GM08714 (cell line): ENCODE results near the gene SIGMAR1.
A peak's percentile ranks its signal among the peaks of the same experiment; 100 is the strongest.
"Not testable (repeated sequence)": the region's sequence is repeated elsewhere in the genome, so short reads cannot be mapped to it uniquely, and the experiment has no call there.

Experiments used
- H3K4me3 ChIP-seq: fragments of 200-500 bp; sonication (Bioruptor generic); 2 replicates; pipeline ENCODE4 v1.5.1; 2014; ENCODE audit warnings: mild to moderate bottlenecking, low read length, inconsistent platforms
- ZNF274 ChIP-seq: IDR thresholded peaks from 2 replicates; pipeline ENCODE4 v1.6.1; 2012; ENCODE audit warnings: mild to moderate bottlenecking, low read depth, low read length

SIGMAR1 gene

GRCh38 chr9:34650816-34651215 is 13.2 kb upstream of the SIGMAR1 start:
- no peak for TF ChIP-seq ZNF274
- no peak overlapping the region for H3K4me3 ChIP-seq

- no peak for TF ChIP-seq ZNF274
- no peak overlapping the region for H3K4me3 ChIP-seq
Observed at GRCh38 chr9:34648673-34649072, 11.1 kb upstream of the SIGMAR1 start.

- peak overlapping the region; percentile 68; the same call in 1 of the 2 replicates for H3K4me3 ChIP-seq
- TF ChIP-seq ZNF274, result no peak
Observed at GRCh38 chr9:34647651-34648050, 10.1 kb upstream of the SIGMAR1 start.

DNA sequence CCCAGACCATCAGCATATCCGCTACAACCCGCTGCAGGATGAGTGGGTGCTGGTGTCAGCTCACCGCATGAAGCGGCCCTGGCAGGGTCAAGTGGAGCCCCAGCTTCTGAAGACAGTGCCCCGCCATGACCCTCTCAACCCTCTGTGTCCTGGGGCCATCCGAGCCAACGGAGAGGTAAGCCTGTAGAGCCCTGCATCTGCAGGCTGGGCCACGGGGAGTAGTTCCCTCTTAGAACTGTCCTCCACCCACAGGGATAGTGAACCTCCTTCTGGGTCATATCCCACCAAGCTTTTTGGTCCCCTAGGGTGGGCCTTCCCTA is 9.5 kb upstream of the SIGMAR1 start:
- peak overlapping the region; percentile 68 for H3K4me3 ChIP-seq
- TF ChIP-seq ZNF274, result no peak

GRCh38 chr9:34646211-34647083 is 8.9 kb upstream of the SIGMAR1 start, which contains the start of gene GALT:
Gene GALT, plus strand, starts transcription at chr9:34646675. Its CDS starts 30 bp downstream, at chr9:34646705.
- H3K4me3 ChIP-seq, result peak within 1 kb of the TSS; percentile 68
- no peak for TF ChIP-seq ZNF274

DNA sequence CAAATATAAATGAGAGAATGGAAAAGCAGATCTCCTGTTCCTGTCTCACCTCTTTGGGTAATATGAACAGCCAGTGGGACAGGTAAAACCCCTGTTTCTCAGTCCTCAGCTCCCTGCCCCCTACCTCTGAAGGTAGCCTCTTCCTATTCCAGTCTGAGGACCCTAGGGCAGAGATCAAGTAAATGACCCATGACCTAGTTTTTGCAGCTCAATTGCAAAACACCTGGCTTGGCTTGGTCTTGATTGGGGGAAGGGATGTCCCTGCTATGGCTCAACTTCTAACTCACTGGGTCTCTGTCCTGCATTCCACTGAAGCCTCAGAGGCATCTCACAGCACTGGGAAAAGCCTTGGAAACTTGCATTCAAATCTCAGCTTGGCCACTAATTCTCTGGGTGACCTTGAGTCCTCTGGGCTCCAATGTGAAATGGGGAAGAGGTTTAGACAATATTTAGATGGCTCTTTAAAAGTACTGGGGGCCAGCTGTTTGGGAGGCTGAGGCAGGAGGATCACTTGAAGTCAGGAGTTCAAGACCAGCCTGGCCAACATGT is 7.3 kb upstream of the SIGMAR1 start:
- no peak overlapping the region for H3K4me3 ChIP-seq
- no peak for TF ChIP-seq ZNF274

DNA sequence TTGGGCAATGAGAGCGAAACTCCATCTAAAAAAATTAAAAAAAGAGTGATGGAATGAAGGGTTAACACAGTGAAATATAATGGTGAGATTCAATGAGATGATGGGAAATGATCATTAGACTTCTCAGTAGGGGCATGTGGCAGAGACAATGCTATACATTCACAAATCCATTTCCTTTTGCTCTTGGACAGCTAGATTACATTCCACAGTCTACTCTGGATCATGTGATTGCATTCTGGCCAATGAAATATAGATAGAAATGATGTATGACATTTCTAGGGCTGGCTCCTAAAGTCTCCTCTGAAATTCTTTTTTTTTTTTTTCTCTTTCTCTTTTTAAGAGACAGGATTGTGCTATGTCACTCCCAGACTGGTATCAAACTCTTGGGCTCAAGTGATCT is 5.1 kb upstream of the SIGMAR1 start:
- TF ChIP-seq ZNF274, result no peak
- no peak overlapping the region for H3K4me3 ChIP-seq

DNA sequence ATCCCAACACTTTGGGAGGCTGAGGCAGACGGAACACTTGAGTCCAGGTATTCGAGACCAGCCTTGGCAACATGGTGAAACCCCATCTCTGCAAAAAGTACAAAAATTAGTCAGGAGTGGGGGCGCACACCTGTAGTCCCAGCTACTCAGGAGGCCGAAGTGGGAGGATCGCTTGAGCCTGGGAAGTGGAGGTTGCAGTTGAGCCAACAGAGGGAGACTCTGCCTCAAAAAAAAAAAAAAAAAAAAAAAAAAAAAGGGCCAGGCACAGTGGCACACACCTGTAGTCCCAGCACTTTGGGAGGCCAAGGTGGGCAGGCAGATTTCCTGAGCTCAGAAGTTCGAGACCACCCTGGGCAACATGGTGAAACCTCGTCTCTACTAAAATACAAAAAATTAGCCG is 1.7 kb upstream of the SIGMAR1 start:
- H3K4me3 ChIP-seq, result not testable (repeated sequence)

GRCh38 chr9:34638138-34638445 is 505 bp upstream of the SIGMAR1 start:
- TF ChIP-seq ZNF274, result no peak

GRCh38 chr9:34636791-34637355 is 714 bp downstream of the SIGMAR1 start:
- H3K4me3 ChIP-seq, result peak overlapping the region; percentile 66; the same call in 1 of the 2 replicates
- no peak for TF ChIP-seq ZNF274

More at GRCh38 chr9:34638138-34638445, 505 bp upstream of the SIGMAR1 start:
- peak overlapping the region; percentile 66; the same call in 1 of the 2 replicates for H3K4me3 ChIP-seq

GRCh38 chr9:34635556-34635955 is 2.0 kb downstream of the SIGMAR1 start:
- no peak for TF ChIP-seq ZNF274
- no peak overlapping the region for H3K4me3 ChIP-seq

GRCh38 chr9:34634551-34635248 is 2.9 kb downstream of the SIGMAR1 start:
- no peak for TF ChIP-seq ZNF274
- no peak overlapping the region for H3K4me3 ChIP-seq

DNA sequence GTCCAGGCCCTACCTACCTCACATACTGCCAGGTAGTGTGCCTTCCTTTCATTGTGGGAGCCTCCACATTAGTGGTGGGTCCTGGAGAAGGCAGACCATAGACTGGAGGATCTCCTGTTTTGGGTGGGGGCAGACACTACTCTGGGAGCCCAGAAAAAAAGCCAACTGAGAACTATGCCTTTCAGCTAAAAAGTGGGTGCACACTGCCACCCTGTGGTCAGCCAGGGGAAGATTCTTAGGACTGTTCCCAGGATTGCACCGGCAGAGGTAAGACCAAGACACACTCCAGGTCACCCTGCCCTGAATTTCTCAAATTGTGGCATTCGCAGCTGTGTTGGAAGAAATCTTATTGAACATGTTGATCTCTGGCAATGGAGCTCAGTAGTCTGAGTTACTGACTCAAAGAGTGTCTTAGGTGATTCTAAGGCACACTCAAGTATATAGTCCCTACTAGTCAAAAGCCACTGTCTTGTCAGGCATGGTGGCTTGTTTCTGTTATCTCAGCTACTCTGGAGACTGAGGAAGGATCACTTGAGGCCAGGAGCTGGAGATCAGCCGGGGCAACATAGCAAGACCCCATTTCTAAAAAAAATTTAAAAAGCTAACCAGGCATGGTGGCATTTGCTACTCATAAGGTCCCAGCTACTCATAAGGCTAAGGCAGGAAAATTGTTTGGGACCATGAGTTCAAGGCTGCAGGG is 3.6 kb downstream of the SIGMAR1 start:
- H3K4me3 ChIP-seq, result no peak overlapping the region
- no peak for TF ChIP-seq ZNF274

DNA sequence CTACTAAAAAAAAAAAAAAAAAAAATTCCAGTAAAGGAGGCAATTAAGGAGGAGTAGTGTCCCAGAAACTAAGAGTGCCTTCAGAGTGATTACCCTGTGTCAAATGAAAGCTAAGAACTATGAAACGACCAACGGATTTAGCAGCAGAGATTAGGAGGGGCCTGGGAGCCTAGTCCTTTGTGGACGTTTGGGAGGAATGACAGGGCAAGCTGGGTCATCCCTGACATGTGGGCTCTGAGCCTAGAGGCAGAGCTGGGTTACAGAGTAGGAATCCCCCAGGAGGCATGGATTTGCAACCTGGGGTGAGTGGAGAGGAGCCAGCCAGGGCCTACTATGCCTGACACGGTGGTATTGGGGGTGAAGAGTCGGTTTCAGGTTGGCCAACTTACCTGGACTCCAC is 4.4 kb downstream of the SIGMAR1 start:
- H3K4me3 ChIP-seq, result no peak overlapping the region
- TF ChIP-seq ZNF274, result no peak
